Aorta (tissue), 5 donors: Measurements from ENCODE around the gene RCN1. TPM values are rescaled to one million over a fixed set of nuclear protein-coding genes. Genes with fewer than 3 reads are reported as not detected.

ENCODE experiments used
- ATAC-seq: fragments of 200-7000 bp; cut with Tn5 transposase; one replicate; pipeline ENCODE4 v1.9.1; 2022; ENCODE audit warnings: moderate library complexity; ENCODE audit not compliant: low FRiP score
- DNase-seq, 2 donors: peaks; one replicate each; pipeline ENCODE4 v3.0.0-alpha.2; 2020
- H3K27ac ChIP-seq, 2 donors: one replicate each; pipeline ENCODE4 v1.5.1; 2013; ENCODE audit warnings: low read length in 2 of 2, mild to moderate bottlenecking in 2 of 2, moderate library complexity in 2 of 2, control low read depth in 1 of 2, inconsistent platforms in 1 of 2, low read depth in 1 of 2
- H3K27me3 ChIP-seq, 2 donors: one replicate each; pipeline ENCODE4 v1.6.1; 2013; ENCODE audit warnings: control low read depth in 1 of 2, low read length in 1 of 2, mild to moderate bottlenecking in 1 of 2, moderate library complexity in 1 of 2; ENCODE audit not compliant: insufficient read depth in 2 of 2, control insufficient read depth in 1 of 2
- H3K36me3 ChIP-seq, 2 donors: one replicate each; pipeline ENCODE4 v1.6.1; 2013; ENCODE audit warnings: control low read depth in 1 of 2, low read length in 1 of 2, mild to moderate bottlenecking in 1 of 2; ENCODE audit not compliant: insufficient read depth in 2 of 2, control insufficient read depth in 1 of 2
- H3K4me1 ChIP-seq, 2 donors: one replicate each; pipeline ENCODE4 v1.6.1; 2013; ENCODE audit warnings: low read length in 2 of 2, control low read depth in 1 of 2, mild to moderate bottlenecking in 1 of 2, moderate library complexity in 1 of 2; ENCODE audit not compliant: insufficient read depth in 2 of 2, control insufficient read depth in 1 of 2
- H3K4me3 ChIP-seq, 2 donors: one replicate each; pipeline ENCODE4 v1.5.1; 2013; ENCODE audit warnings: low read length in 2 of 2, control low read depth in 1 of 2, mild to moderate bottlenecking in 1 of 2
- H3K9me3 ChIP-seq: one replicate; pipeline ENCODE4 v1.6.1; 2013; ENCODE audit warnings: mild to moderate bottlenecking, low read length; ENCODE audit not compliant: control insufficient read depth
- WGBS, 2 donors: extraction: QIAGEN DNeasy Blood & Tissue Kit; methylation state at CpG; one replicate each; pipeline ENCODE4 v1.1.7; 2013; 5-methylcytosine and 5-hydroxymethylcytosine counted together
- intact Hi-C, 2 donors: fragments of 100-400 bp; cut with DNase I; formaldehyde crosslinking; loops; one replicate each; pipeline versions ENCODE4 v1.14.2 to v1.15.0; 2022
- polyA plus RNA-seq, 2 donors: library from polyadenylated mRNA; stranded (reverse); fragments of 200-250 nt; gene quantifications; one replicate each; pipeline ENCODE4 v1.2.3, GENCODE V29; 2013
- total RNA-seq, 2 donors: library from RNA; stranded (reverse); fragmentation: NEBNext Ultra II Directional; extraction: Animal tissue kit (Norgen Biotek cat#: 25700); gene quantifications; one replicate each; pipeline ENCODE4 v1.2.1, GENCODE V29; 2021
- donor health status: healthy with polysubstance abuse.
- donor health status: Bipolar disorder and iron deficiency.
- donor health status: DM: no; HTN: no; CAD: no.
- donor health status: DM: no; HTN: no; CAD: no.
- donor health status: DM: yes; HTN: yes; CAD: no.

Gene RCN1
- total and polyA plus RNA-seq, 4 donors = 55.8 to 125 (median 92.2) TPM

- Histone ChIP-seq H3K36me3 (no peaks in the 10 kb centered on the region), H3K4me3 (no peak overlapping the region), H3K27me3 (no peaks in the 10 kb centered on the region), H3K27ac (peak overlapping the region in 1 of 2 donors; percentile 54), H3K4me1 (peaks cover 0 to 3% of the 10 kb centered on the region in 2 donors), H3K9me3 (peaks cover 1% of the 10 kb centered on the region)
- WGBS, 2 donors = 91 to 100% methylated on average over 1 of the region's 1 CpG
- no peak for DNase-seq
- intact Hi-C loops = no loop called here
- no peak for ATAC-seq
Observed at GRCh38 chr11:32087597-32087996, 3.3 kb upstream of the RCN1 start.

- peak overlapping the region in 1 of 2 donors; percentile 95 for H3K27ac ChIP-seq
- peak; percentile 52 for ATAC-seq
- DNase-seq = peak; percentile 86 to 88
- H3K4me1 ChIP-seq = peaks cover 0 to 5% of the 10 kb centered on the region in 2 donors
- no peaks in the 10 kb centered on the region for H3K27me3 ChIP-seq
- H3K9me3 ChIP-seq = peaks cover 1% of the 10 kb centered on the region
- no peak overlapping the region for H3K4me3 ChIP-seq
- WGBS, 2 donors = 4 to 6% methylated on average over 4 of the region's 4 CpGs
- no peaks in the 10 kb centered on the region for H3K36me3 ChIP-seq
- intact Hi-C loops = no loop called here
Observed at GRCh38 chr11:32088117-32088941, 2.5 kb upstream of the RCN1 start.

- WGBS, 2 donors = 67 to 85% methylated on average over 4 of the region's 4 CpGs
- intact Hi-C loops = no loop called here
- Histone ChIP-seq H3K27ac (no peak overlapping the region), H3K36me3 (peaks cover 0 to 2% of the 10 kb centered on the region in 2 donors), H3K9me3 (no peaks in the 10 kb centered on the region), H3K27me3 (no peaks in the 10 kb centered on the region), H3K4me1 (peaks cover 0 to 5% of the 10 kb centered on the region in 2 donors), H3K4me3 (peak overlapping the region in 1 of 2 donors; percentile 82)
- ATAC-seq (no peak), DNase-seq (no peak)
Observed at GRCh38 chr11:32092581-32093170, 1.8 kb downstream of the RCN1 start.

GRCh38 chr11:32094923-32095322 is 4.0 kb downstream of the RCN1 start:
- Histone ChIP-seq H3K27ac (no peak overlapping the region), H3K27me3 (no peaks in the 10 kb centered on the region), H3K36me3 (peaks cover 3 to 8% of the 10 kb centered on the region in 2 donors), H3K4me1 (peaks cover 0 to 2% of the 10 kb centered on the region in 2 donors), H3K9me3 (no peaks in the 10 kb centered on the region), H3K4me3 (no peak overlapping the region)
- DNase-seq = no peak
- no peak for ATAC-seq
- WGBS, 2 donors = 8 to 23% methylated on average over 1 of the region's 1 CpG
- intact Hi-C loops = no loop called here

- H3K27ac ChIP-seq = no peak overlapping the region
- no peak overlapping the region for H3K4me3 ChIP-seq
- H3K36me3 ChIP-seq = peaks cover 8 to 14% of the 10 kb centered on the region in 2 donors
- DNase-seq (no peak), ATAC-seq (no peak)
- intact Hi-C loops = no loop called here
- H3K4me1 ChIP-seq = no peaks in the 10 kb centered on the region
- no peaks in the 10 kb centered on the region for H3K9me3 ChIP-seq
- no peaks in the 10 kb centered on the region for H3K27me3 ChIP-seq
- WGBS, 2 donors = 96% methylated on average over 8 of the region's 8 CpGs
Observed at GRCh38 chr11:32098142-32098903, 7.4 kb downstream of the RCN1 start.

- Histone ChIP-seq H3K36me3 (peaks cover 10 to 14% of the 10 kb centered on the region in 2 donors), H3K4me3 (no peak overlapping the region), H3K27me3 (no peaks in the 10 kb centered on the region), H3K27ac (no peak overlapping the region), H3K9me3 (no peaks in the 10 kb centered on the region), H3K4me1 (no peaks in the 10 kb centered on the region)
- 92 to 93% methylated on average over 4 of the region's 4 CpGs for WGBS, 2 donors
- DNase-seq (no peak), ATAC-seq (no peak)
- intact Hi-C loops = no loop called here
Observed at GRCh38 chr11:32099516-32099915, 8.6 kb downstream of the RCN1 start.

GRCh38 chr11:32100495-32100894 is 9.6 kb downstream of the RCN1 start:
- Histone ChIP-seq H3K9me3 (no peaks in the 10 kb centered on the region), H3K27ac (no peak overlapping the region), H3K4me1 (no peaks in the 10 kb centered on the region), H3K27me3 (no peaks in the 10 kb centered on the region), H3K4me3 (no peak overlapping the region), H3K36me3 (peaks cover 10 to 14% of the 10 kb centered on the region in 2 donors)
- ATAC-seq (no peak), DNase-seq (no peak)
- intact Hi-C loops = loop anchor here in 1 of 2 donors (2.0 kb wide), 1 partner anchor 74 kb away; no protein-coding TSS in a partner anchor
- WGBS, 2 donors = 57 to 68% methylated on average over 5 of the region's 5 CpGs

GRCh38 chr11:32101791-32102190 is 10.9 kb downstream of the RCN1 start:
- no peaks in the 10 kb centered on the region for H3K4me1 ChIP-seq
- no peak overlapping the region for H3K27ac ChIP-seq
- H3K27me3 ChIP-seq = no peaks in the 10 kb centered on the region
- H3K9me3 ChIP-seq = no peaks in the 10 kb centered on the region
- no peak for DNase-seq
- ATAC-seq = no peak
- intact Hi-C loops = loop anchor here in 1 of 2 donors (2.0 kb wide), 1 partner anchor 73 kb away; no protein-coding TSS in a partner anchor
- WGBS, 2 donors = 87 to 93% methylated on average over 11 of the region's 11 CpGs
- peaks cover 10 to 17% of the 10 kb centered on the region in 2 donors for H3K36me3 ChIP-seq
- H3K4me3 ChIP-seq = no peak overlapping the region
